Colonic mucosa (tissue), 4 donors: ENCODE data around the gene GNAQ. TPM values are rescaled to one million over a fixed set of nuclear protein-coding genes. Genes with fewer than 3 reads are reported as not detected.

Experiments
- DNase-seq: peaks from one replicate; pipeline ENCODE4 v3.0.0-alpha.2; 2020
- H3K27ac ChIP-seq: fragments of 200-600 bp; one replicate; pipeline ENCODE4 v1.8.0; 2021
- H3K27me3 ChIP-seq: fragments of 200-600 bp; one replicate; pipeline ENCODE4 v1.8.0; 2021
- H3K36me3 ChIP-seq: fragments of 200-600 bp; one replicate; pipeline ENCODE4 v1.8.0; 2021
- H3K4me1 ChIP-seq: fragments of 200-600 bp; one replicate; pipeline ENCODE4 v1.8.0; 2021; ENCODE audit warnings: mild to moderate bottlenecking
- H3K4me3 ChIP-seq: fragments of 200-600 bp; one replicate; pipeline ENCODE4 v1.8.0; 2021
- H3K9ac ChIP-seq, 2 donors: one replicate each; pipeline ENCODE4 v1.7.0; 2013; ENCODE audit warnings: control low read depth in 2 of 2, low read depth in 2 of 2, low read length in 2 of 2
- H3K9me3 ChIP-seq: fragments of 200-600 bp; one replicate; pipeline ENCODE4 v1.8.0; 2021
- intact Hi-C: fragments of 100-400 bp; cut with DNase I; formaldehyde crosslinking; loops from one replicate; pipeline ENCODE4 v1.14.1; 2022
- total RNA-seq, 2 donors: library from RNA; stranded (reverse); fragmentation: NEBNext Ultra II Directional in 1 of 2; extraction: Animal tissue kit (Norgen Biotek cat#: 25700) in 1 of 2; gene quantifications; one replicate each; pipeline ENCODE4 v1.2.1, GENCODE V29; 2021
- TF ChIP-seq, protein P1 (sequence below): fragments of 200-600 bp; IDR thresholded peaks from one replicate; pipeline ENCODE4 v1.8.0; 2022; ENCODE audit warnings: antibody characterized with exemption, mild to moderate bottlenecking
- donor health status: healthy.
- donor health status: DM: no; HTN: no; CAD: no.
- donor health status: DM: no; HTN: no; CAD: no.

Gene GNAQ
- total RNA-seq, 2 donors from 2014 or later = 75.6 to 105 TPM

DNA sequence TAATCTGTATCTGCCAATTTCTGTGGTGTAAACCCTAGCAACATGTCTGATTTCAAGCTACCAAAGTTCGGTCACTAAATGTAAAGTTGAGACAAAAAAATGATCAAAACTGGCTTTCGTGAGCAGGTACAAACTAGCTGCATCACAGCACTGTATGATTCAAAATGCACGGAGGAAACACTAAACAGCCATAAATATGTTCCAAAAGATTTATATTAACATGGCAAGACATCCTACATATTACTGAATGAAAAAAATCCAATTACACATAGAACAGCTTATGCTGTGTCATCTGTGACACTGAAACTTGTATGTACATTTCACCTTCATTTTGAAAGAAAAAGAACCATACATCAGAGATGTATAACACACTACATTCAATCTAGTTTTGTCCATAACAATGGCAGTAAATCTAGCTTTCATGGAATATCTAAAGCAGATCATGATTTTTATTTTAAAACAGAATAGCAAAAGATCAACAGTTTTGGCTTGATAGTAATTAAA lies 14.4 kb downstream of the GNAQ start:
- no peaks in the 10 kb centered on the region for H3K4me1 ChIP-seq
- no peak overlapping the region for H3K4me3 ChIP-seq
- no peak for DNase-seq
- TF ChIP-seq, protein P1, sequence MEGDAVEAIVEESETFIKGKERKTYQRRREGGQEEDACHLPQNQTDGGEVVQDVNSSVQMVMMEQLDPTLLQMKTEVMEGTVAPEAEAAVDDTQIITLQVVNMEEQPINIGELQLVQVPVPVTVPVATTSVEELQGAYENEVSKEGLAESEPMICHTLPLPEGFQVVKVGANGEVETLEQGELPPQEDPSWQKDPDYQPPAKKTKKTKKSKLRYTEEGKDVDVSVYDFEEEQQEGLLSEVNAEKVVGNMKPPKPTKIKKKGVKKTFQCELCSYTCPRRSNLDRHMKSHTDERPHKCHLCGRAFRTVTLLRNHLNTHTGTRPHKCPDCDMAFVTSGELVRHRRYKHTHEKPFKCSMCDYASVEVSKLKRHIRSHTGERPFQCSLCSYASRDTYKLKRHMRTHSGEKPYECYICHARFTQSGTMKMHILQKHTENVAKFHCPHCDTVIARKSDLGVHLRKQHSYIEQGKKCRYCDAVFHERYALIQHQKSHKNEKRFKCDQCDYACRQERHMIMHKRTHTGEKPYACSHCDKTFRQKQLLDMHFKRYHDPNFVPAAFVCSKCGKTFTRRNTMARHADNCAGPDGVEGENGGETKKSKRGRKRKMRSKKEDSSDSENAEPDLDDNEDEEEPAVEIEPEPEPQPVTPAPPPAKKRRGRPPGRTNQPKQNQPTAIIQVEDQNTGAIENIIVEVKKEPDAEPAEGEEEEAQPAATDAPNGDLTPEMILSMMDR = no peak
- no peak overlapping the region for H3K27ac ChIP-seq
- no peaks in the 10 kb centered on the region for H3K36me3 ChIP-seq
- H3K9me3 ChIP-seq = no peaks in the 10 kb centered on the region
- no peaks in the 10 kb centered on the region for H3K27me3 ChIP-seq
- intact Hi-C loops = loop anchor here (5.0 kb wide), 1 partner anchor 35 kb away; no protein-coding TSS in a partner anchor
- no peak overlapping the region for H3K9ac ChIP-seq

DNA sequence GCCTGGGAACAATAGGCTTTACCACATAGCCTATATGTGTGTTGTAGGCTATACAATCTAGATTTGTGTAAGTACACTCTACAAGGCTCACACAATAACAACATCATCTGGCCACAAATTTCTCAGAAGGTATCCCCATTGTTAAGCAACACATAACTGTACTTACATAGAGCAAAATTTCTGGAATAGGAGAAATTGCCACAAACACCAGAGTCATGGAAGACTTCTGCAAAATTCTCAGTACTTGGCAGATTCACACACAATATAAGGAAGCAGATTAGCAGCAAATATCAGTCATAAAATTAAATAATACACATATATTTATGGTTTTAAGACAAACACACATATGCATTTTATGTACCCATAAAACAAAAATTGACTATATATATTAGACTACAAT lies 16.4 kb downstream of the GNAQ start:
- H3K4me3 ChIP-seq = no peak overlapping the region
- intact Hi-C loops = loop anchor here (5.0 kb wide), 1 partner anchor 33 kb away; no protein-coding TSS in a partner anchor

DNA sequence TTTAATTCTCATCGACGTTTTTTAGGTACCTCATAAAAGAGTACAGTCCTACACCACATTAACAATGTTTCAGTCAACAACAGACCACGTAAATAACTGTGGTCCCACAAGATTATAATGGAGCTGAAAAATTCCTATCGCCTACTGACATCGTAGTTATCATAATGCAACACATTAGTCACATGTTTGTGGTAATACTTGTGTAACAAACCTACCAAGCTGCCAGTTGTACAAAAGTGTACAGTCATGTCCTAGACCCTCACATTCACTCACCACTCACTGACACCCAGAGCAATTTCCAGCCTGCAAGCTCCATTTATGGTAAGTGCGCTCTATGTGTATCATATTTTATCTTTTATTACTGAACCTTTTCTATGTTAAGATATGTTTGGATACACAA lies 16.8 kb downstream of the GNAQ start:
- peaks cover 11% of the 10 kb centered on the region for H3K4me1 ChIP-seq
- no peak for DNase-seq
- no peak overlapping the region for H3K27ac ChIP-seq
- H3K27me3 ChIP-seq = no peaks in the 10 kb centered on the region
- no peaks in the 10 kb centered on the region for H3K9me3 ChIP-seq
- no peak overlapping the region for H3K9ac ChIP-seq
- intact Hi-C loops = loop anchor here (5.0 kb wide), 1 partner anchor 32 kb away; no protein-coding TSS in a partner anchor
- TF ChIP-seq, protein P1 = no peak
- H3K36me3 ChIP-seq = no peaks in the 10 kb centered on the region
- H3K4me3 ChIP-seq = no peak overlapping the region

More for the DNA sequence above, 16.4 kb downstream of the GNAQ start:
- H3K4me1 ChIP-seq = peaks cover 9% of the 10 kb centered on the region
- TF ChIP-seq, protein P1 = no peak
- DNase-seq = no peak
- no peak overlapping the region for H3K9ac ChIP-seq
- H3K36me3 ChIP-seq = no peaks in the 10 kb centered on the region
- no peak overlapping the region for H3K27ac ChIP-seq
- no peaks in the 10 kb centered on the region for H3K27me3 ChIP-seq
- no peaks in the 10 kb centered on the region for H3K9me3 ChIP-seq

DNA sequence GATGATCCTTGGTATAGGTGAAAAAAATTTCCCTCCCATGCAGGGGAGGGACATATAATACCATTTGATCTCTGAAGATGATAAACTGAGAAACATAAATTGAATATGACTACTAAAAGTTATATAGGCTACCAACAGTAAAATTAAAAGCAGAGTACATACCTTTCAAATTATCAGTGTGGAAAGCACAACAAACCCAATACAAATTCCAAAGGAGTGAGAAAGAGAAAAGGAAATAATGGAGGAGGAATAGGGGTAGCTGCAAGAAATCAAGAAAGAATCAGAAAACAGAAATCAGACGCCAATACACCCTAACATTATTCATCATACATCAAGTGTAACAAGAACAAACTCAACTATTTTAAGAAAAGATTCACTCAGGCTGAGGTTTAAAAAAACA lies 17.7 kb downstream of the GNAQ start:
- Histone ChIP-seq H3K27ac (no peak overlapping the region), H3K27me3 (no peaks in the 10 kb centered on the region), H3K4me3 (no peak overlapping the region), H3K9me3 (no peaks in the 10 kb centered on the region), H3K36me3 (no peaks in the 10 kb centered on the region), H3K9ac (no peak overlapping the region), H3K4me1 (peaks cover 11% of the 10 kb centered on the region)
- intact Hi-C loops = no loop called here
- DNase-seq = no peak
- TF ChIP-seq, protein P1 = no peak

DNA sequence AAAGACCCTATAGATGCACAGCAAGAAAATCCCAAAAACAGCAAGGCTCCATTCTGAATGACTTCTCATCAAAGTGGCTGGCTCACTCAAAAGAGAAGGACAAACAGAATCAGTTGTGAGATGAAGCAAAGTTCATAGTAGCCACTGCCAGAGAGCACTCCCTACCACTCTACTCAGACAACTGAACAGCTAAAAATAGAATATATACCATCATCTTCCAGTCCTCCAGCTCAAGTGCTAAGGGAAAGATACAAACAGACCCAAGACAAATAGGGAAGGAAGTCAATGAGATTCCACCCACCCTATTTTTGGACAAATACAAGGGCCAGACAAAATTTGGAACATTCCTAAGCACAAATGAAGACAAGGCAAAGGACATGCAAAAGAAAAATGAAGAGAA lies 20.6 kb downstream of the GNAQ start:
- peak overlapping the region; percentile 13 for H3K27ac ChIP-seq
- H3K9me3 ChIP-seq = no peaks in the 10 kb centered on the region
- intact Hi-C loops = no loop called here
- DNase-seq = no peak
- no peaks in the 10 kb centered on the region for H3K36me3 ChIP-seq
- no peak overlapping the region for H3K4me3 ChIP-seq
- TF ChIP-seq, protein P1 = no peak
- peak overlapping the region in 1 of 2 donors; percentile 34 for H3K9ac ChIP-seq
- peaks cover 11% of the 10 kb centered on the region for H3K4me1 ChIP-seq
- H3K27me3 ChIP-seq = no peaks in the 10 kb centered on the region
